GM19351 (cell line): ENCODE results near the gene TMEM151A.
"Not testable (repeated sequence)": the region's sequence is repeated elsewhere in the genome, so short reads cannot be mapped to it uniquely, and the experiment has no call there.

Source experiments
- ATAC-seq: cut with Tn5 transposase; IDR thresholded peaks from one replicate; pipeline ENCODE4 v1.9.1; 2021; ENCODE audit warnings: mild to moderate bottlenecking, moderate library complexity; ENCODE audit not compliant: unreplicated experiment

The TMEM151A gene

GRCh38 chr11:66291706-66292542 lies at the start of gene TMEM151A:
TSS of gene TMEM151A (plus strand) at chr11:66291894. CDS start at chr11:66292014, 120 bp downstream.
- ATAC-seq = no peak

- ATAC-seq = no peak
These were observed 49.5 kb upstream of the TMEM151A start for GRCh38 chr11:66242095-66242765.

GRCh38 chr11:66243782-66244535 lies 47.7 kb upstream of the TMEM151A start:
- ATAC-seq = no peak

GRCh38 chr11:66247295-66247694 lies 44.4 kb upstream of the TMEM151A start:
- ATAC-seq = no peak

- no peak for ATAC-seq
These were observed 43.9 kb upstream of the TMEM151A start for GRCh38 chr11:66247801-66248200.

- no peak for ATAC-seq
These were observed 42.8 kb upstream of the TMEM151A start for GRCh38 chr11:66248903-66249302.

GRCh38 chr11:66251809-66252208 lies 39.9 kb upstream of the TMEM151A start:
- no peak for ATAC-seq

GRCh38 chr11:66253081-66253480 lies 38.6 kb upstream of the TMEM151A start:
- ATAC-seq = not testable (repeated sequence)

- no peak for ATAC-seq
These were observed 33.2 kb upstream of the TMEM151A start for GRCh38 chr11:66258473-66258893.

GRCh38 chr11:66259225-66259624 lies 32.5 kb upstream of the TMEM151A start:
- ATAC-seq = no peak

GRCh38 chr11:66259956-66260355 lies 31.7 kb upstream of the TMEM151A start:
- no peak for ATAC-seq

GRCh38 chr11:66261578-66261977 lies 30.1 kb upstream of the TMEM151A start:
- no peak for ATAC-seq

GRCh38 chr11:66262191-66262590 lies 29.5 kb upstream of the TMEM151A start:
- ATAC-seq = no peak

- no peak for ATAC-seq
These were observed 29.0 kb upstream of the TMEM151A start for GRCh38 chr11:66262696-66263095.

- ATAC-seq = no peak
These were observed 28.5 kb upstream of the TMEM151A start for GRCh38 chr11:66263231-66263630.

- no peak for ATAC-seq
These were observed 27.9 kb upstream of the TMEM151A start for GRCh38 chr11:66263785-66264184.

- no peak for ATAC-seq
These were observed 27.3 kb upstream of the TMEM151A start for GRCh38 chr11:66264383-66264782.

GRCh38 chr11:66264914-66265313 lies 26.8 kb upstream of the TMEM151A start:
- no peak for ATAC-seq

- no peak for ATAC-seq
These were observed 25.9 kb upstream of the TMEM151A start for GRCh38 chr11:66265531-66266377.

GRCh38 chr11:66266378-66267038 lies 25.2 kb upstream of the TMEM151A start:
- no peak for ATAC-seq
